ENCODE results near the gene APOO.

GRCh38 chrX:23797371-23798128 lies 110.2 kb downstream of the APOO start:
- TF ChIP-seq NANOG (IDR thresholded peaks at IDR 0.05; ENCODE audit: borderline replicate concordance) (no peak), CREB1 (CRISPR knock-in tag; IDR thresholded peaks at IDR 0.05; ENCODE audit: low read depth) (no peak), EZH2 (IDR thresholded peaks at IDR 0.05; ENCODE audit: low read depth, unreplicated experiment) (no peak), POLR2AphosphoS5 (IDR thresholded peaks at IDR 0.05; ENCODE audit: low read depth) (no peak), EZH2phosphoT487 (IDR thresholded peaks at IDR 0.05; ENCODE audit: unreplicated experiment) (no peak)
- TF ChIP-seq, protein P1, sequence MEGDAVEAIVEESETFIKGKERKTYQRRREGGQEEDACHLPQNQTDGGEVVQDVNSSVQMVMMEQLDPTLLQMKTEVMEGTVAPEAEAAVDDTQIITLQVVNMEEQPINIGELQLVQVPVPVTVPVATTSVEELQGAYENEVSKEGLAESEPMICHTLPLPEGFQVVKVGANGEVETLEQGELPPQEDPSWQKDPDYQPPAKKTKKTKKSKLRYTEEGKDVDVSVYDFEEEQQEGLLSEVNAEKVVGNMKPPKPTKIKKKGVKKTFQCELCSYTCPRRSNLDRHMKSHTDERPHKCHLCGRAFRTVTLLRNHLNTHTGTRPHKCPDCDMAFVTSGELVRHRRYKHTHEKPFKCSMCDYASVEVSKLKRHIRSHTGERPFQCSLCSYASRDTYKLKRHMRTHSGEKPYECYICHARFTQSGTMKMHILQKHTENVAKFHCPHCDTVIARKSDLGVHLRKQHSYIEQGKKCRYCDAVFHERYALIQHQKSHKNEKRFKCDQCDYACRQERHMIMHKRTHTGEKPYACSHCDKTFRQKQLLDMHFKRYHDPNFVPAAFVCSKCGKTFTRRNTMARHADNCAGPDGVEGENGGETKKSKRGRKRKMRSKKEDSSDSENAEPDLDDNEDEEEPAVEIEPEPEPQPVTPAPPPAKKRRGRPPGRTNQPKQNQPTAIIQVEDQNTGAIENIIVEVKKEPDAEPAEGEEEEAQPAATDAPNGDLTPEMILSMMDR (conservative IDR thresholded peaks at IDR 0.05; ENCODE audit: low read depth in 2 of 2), result no peak; a peak in 1 of 4 replicates
- TF ChIP-seq, protein P2, sequence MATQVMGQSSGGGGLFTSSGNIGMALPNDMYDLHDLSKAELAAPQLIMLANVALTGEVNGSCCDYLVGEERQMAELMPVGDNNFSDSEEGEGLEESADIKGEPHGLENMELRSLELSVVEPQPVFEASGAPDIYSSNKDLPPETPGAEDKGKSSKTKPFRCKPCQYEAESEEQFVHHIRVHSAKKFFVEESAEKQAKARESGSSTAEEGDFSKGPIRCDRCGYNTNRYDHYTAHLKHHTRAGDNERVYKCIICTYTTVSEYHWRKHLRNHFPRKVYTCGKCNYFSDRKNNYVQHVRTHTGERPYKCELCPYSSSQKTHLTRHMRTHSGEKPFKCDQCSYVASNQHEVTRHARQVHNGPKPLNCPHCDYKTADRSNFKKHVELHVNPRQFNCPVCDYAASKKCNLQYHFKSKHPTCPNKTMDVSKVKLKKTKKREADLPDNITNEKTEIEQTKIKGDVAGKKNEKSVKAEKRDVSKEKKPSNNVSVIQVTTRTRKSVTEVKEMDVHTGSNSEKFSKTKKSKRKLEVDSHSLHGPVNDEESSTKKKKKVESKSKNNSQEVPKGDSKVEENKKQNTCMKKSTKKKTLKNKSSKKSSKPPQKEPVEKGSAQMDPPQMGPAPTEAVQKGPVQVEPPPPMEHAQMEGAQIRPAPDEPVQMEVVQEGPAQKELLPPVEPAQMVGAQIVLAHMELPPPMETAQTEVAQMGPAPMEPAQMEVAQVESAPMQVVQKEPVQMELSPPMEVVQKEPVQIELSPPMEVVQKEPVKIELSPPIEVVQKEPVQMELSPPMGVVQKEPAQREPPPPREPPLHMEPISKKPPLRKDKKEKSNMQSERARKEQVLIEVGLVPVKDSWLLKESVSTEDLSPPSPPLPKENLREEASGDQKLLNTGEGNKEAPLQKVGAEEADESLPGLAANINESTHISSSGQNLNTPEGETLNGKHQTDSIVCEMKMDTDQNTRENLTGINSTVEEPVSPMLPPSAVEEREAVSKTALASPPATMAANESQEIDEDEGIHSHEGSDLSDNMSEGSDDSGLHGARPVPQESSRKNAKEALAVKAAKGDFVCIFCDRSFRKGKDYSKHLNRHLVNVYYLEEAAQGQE (IDR thresholded peaks at IDR 0.05; ENCODE audit: unreplicated experiment), result no peak
